Measurements from ENCODE around the gene KRTAP9-6.

DNA sequence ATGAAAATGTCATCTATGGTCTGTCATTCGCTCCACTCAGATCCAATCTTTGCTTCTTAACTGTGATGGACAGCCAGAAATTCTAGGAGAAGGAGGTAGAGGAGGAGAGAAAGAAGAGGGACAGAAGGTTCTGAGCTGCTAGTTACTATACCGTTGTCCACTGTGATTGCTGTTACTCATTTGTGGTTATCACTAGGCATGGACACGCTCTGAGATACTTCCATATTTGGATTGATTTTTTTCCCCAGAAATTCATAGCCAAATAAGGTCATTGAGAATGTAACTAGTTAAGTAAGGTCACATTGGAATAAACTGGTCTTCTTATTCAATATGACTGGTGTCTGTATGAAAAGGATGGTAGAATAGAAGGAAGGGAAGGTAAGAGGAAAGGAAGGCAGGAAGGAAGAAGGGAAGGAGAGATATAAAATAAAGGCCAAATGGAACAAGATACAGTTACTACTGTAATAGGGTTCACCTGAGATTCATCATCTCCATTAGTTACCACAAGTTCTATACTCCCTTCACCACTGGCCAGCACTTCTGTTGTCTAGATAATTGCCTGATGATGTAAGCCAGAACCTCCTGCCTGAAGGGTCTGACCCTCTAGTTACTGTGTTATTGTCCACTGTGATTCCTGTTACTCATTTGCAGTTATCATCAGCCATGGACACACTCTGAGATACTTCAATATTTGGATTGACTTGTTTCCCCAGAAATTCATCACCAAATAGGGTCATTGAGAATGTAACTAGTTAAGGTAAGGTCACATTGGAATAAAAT, 13.2 kb downstream of the KRTAP9-6 start:
- TF ChIP-seq POLR2A (conservative IDR thresholded peaks at IDR 0.05), result no peak
- no peak for TF ChIP-seq SMAD4 (CRISPR knock-in tag; conservative IDR thresholded peaks at IDR 0.05)
- no peak for TF ChIP-seq EGR1 (conservative IDR thresholded peaks at IDR 0.05)
- no peak for TF ChIP-seq EZH2 (IDR thresholded peaks at IDR 0.05; ENCODE audit: borderline replicate concordance, low read depth, low read length)
- TF ChIP-seq RFX5 (IDR thresholded peaks at IDR 0.05; ENCODE audit: low read depth, low read length), result no peak
- TF ChIP-seq TBP (optimal IDR thresholded peaks at IDR 0.05; ENCODE audit: low read depth, low read length), result no peak
- TF ChIP-seq ELF1 (tag; IDR thresholded peaks at IDR 0.05), result no peak
- TF ChIP-seq RBM34 (IDR thresholded peaks at IDR 0.05; ENCODE audit: borderline replicate concordance, insufficient read depth, low read length), result no peak
- TF ChIP-seq, protein P1, sequence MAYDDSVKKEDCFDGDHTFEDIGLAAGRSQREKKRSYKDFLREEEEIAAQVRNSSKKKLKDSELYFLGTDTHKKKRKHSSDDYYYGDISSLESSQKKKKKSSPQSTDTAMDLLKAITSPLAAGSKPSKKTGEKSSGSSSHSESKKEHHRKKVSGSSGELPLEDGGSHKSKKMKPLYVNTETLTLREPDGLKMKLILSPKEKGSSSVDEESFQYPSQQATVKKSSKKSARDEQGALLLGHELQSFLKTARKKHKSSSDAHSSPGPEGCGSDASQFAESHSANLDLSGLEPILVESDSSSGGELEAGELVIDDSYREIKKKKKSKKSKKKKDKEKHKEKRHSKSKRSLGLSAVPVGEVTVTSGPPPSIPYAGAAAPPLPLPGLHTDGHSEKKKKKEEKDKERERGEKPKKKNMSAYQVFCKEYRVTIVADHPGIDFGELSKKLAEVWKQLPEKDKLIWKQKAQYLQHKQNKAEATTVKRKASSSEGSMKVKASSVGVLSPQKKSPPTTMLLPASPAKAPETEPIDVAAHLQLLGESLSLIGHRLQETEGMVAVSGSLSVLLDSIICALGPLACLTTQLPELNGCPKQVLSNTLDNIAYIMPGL (CRISPR knock-in tag; IDR thresholded peaks at IDR 0.05), result no peak
- TF ChIP-seq, protein P2, sequence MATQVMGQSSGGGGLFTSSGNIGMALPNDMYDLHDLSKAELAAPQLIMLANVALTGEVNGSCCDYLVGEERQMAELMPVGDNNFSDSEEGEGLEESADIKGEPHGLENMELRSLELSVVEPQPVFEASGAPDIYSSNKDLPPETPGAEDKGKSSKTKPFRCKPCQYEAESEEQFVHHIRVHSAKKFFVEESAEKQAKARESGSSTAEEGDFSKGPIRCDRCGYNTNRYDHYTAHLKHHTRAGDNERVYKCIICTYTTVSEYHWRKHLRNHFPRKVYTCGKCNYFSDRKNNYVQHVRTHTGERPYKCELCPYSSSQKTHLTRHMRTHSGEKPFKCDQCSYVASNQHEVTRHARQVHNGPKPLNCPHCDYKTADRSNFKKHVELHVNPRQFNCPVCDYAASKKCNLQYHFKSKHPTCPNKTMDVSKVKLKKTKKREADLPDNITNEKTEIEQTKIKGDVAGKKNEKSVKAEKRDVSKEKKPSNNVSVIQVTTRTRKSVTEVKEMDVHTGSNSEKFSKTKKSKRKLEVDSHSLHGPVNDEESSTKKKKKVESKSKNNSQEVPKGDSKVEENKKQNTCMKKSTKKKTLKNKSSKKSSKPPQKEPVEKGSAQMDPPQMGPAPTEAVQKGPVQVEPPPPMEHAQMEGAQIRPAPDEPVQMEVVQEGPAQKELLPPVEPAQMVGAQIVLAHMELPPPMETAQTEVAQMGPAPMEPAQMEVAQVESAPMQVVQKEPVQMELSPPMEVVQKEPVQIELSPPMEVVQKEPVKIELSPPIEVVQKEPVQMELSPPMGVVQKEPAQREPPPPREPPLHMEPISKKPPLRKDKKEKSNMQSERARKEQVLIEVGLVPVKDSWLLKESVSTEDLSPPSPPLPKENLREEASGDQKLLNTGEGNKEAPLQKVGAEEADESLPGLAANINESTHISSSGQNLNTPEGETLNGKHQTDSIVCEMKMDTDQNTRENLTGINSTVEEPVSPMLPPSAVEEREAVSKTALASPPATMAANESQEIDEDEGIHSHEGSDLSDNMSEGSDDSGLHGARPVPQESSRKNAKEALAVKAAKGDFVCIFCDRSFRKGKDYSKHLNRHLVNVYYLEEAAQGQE (IDR thresholded peaks at IDR 0.05; ENCODE audit: borderline replicate concordance), result no peak
- TF ChIP-seq, protein P2 (CRISPR knock-in tag; IDR thresholded peaks at IDR 0.05; ENCODE audit: low read depth), result no peak
- TF ChIP-seq CHD4 (IDR thresholded peaks at IDR 0.05; ENCODE audit: insufficient read depth, insufficient replicate concordance, low read depth, low read length, poor library complexity, severe bottlenecking), result no peak
- no peak for TF ChIP-seq SIN3A (IDR thresholded peaks at IDR 0.05; ENCODE audit: borderline replicate concordance in 2 of 2, control insufficient read depth in 1 of 2, low read depth in 2 of 2, low read length in 2 of 2)
- TF ChIP-seq, protein P3, sequence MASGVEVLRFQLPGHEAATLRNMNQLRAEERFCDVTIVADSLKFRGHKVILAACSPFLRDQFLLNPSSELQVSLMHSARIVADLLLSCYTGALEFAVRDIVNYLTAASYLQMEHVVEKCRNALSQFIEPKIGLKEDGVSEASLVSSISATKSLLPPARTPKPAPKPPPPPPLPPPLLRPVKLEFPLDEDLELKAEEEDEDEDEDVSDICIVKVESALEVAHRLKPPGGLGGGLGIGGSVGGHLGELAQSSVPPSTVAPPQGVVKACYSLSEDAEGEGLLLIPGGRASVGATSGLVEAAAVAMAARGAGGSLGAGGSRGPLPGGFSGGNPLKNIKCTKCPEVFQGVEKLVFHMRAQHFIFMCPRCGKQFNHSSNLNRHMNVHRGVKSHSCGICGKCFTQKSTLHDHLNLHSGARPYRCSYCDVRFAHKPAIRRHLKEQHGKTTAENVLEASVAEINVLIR (CRISPR knock-in tag; IDR thresholded peaks at IDR 0.05), result no peak
- TF ChIP-seq ZBED1 (IDR thresholded peaks at IDR 0.05), result no peak
